Astrocyte of the spinal cord (primary cell): ENCODE results near the gene FARP1.

Experiments
- DNase-seq: peaks from one replicate; pipeline ENCODE4 v3.0.0; 2011; ENCODE audit warnings: low read depth, low spot score
- H3K4me3 ChIP-seq: 2 replicates; pipeline ENCODE4 v1.5.1; 2011; ENCODE audit warnings: low read depth, mild to moderate bottlenecking, low read length, moderate library complexity
- in situ Hi-C: cut with HindIII; loops from 2 replicates; pipeline ENCODE4 v1.10.0; 2017; ENCODE audit warnings: low sequenced_read_pairs
- TF ChIP-seq, protein P1 (sequence below): IDR thresholded peaks from 2 replicates; pipeline ENCODE4 v1.5.1; 2012; ENCODE audit warnings: low read depth, mild to moderate bottlenecking, low read length, inconsistent platforms

The FARP1 gene

DNA sequence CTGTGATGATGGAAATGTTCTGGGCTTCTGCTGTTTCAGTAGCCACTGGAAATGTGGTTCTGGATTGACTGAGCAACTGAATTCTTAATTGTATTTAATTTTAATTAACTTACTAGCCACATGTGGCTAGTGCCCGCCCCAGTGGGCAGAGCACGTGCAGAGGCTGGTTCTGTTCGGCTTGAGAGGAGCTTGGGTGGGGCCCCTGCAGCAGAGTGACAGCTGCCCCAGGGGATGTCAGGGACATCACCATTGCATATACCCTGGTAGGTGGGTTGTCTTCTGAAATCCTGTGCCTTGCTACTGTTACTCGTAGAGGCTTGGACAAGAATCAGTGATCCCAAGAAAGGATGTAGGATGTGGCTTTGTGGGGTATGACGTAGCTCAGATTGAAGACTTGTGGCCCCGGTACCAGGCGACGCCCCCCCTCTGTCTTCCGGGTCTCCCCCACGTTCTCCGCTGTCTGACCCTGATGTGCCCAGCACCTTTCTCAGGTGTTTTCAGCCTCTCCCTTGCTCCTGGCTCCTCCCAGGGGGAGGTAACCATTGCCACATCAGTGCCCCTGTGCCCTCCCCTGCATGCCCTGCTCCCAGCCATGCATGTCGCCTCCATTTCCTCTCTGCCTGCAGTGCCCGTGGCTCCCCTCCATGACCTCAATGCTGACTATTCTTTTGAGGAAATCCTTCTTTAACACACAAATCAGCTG lies 136.7 kb downstream of the FARP1 start:
- TF ChIP-seq, protein P1, sequence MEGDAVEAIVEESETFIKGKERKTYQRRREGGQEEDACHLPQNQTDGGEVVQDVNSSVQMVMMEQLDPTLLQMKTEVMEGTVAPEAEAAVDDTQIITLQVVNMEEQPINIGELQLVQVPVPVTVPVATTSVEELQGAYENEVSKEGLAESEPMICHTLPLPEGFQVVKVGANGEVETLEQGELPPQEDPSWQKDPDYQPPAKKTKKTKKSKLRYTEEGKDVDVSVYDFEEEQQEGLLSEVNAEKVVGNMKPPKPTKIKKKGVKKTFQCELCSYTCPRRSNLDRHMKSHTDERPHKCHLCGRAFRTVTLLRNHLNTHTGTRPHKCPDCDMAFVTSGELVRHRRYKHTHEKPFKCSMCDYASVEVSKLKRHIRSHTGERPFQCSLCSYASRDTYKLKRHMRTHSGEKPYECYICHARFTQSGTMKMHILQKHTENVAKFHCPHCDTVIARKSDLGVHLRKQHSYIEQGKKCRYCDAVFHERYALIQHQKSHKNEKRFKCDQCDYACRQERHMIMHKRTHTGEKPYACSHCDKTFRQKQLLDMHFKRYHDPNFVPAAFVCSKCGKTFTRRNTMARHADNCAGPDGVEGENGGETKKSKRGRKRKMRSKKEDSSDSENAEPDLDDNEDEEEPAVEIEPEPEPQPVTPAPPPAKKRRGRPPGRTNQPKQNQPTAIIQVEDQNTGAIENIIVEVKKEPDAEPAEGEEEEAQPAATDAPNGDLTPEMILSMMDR, result no peak
- H3K4me3 ChIP-seq, result no peak overlapping the region
- in situ Hi-C loops, result no loop called here
- no peak for DNase-seq

DNA sequence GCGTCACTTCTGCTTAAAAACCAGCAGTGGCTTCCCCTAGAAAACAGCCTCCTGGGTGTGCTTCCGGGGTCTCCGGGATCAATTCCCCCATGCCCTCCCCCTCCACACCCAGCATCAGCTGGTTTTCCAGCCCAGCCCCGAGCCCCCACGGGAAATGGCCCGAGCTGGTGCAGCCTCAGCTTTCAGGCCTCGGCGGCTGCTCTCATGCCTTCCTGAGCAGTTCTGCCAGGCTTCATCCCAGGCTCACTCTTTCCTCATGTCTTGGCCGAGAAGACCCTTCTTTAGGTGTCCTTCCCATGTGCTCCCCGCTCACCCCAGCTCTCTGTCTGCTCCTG lies 137.2 kb downstream of the FARP1 start:
- no peak for DNase-seq
- H3K4me3 ChIP-seq, result no peak overlapping the region
- TF ChIP-seq, protein P1, result no peak
- in situ Hi-C loops, result no loop called here

GRCh38 chr13:98284679-98285078 lies 141.8 kb downstream of the FARP1 start:
- in situ Hi-C loops, result no loop called here
- TF ChIP-seq, protein P1, result no peak

DNA sequence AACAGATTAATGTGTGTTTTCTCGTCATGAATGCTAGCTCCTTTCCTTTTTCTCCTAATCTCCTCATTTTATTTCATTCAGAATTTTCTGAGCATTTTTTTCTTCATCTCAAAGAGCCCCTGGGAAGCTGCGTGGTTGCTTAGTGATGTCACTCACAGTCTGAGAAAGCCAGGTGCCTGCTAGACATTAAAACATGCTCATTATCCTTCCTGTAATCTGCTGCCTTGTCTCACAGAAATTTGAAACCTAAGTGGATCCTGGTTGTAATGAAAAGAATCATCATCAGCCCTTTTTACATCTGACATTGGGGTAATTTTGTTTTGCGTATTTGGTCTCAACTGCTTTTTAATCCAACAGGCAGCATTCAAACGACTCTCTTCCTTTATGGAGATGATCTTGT lies 142.4 kb downstream of the FARP1 start:
- TF ChIP-seq, protein P1, result no peak
- H3K4me3 ChIP-seq, result no peak overlapping the region
- in situ Hi-C loops, result no loop called here
- no peak for DNase-seq

More at GRCh38 chr13:98284679-98285078, 141.8 kb downstream of the FARP1 start:
- no peak overlapping the region for H3K4me3 ChIP-seq
- no peak for DNase-seq

- in situ Hi-C loops, result no loop called here
- no peak for DNase-seq
- TF ChIP-seq, protein P1, result no peak
- no peak overlapping the region for H3K4me3 ChIP-seq
These were observed 143.1 kb downstream of the FARP1 start for GRCh38 chr13:98285852-98286594.

- no peak for DNase-seq
- H3K4me3 ChIP-seq, result no peak overlapping the region
- in situ Hi-C loops, result no loop called here
- TF ChIP-seq, protein P1, result no peak
These were observed 143.9 kb downstream of the FARP1 start for GRCh38 chr13:98286799-98287198.
